ENCODE data around the gene IGFL2. TPM values are rescaled to one million over a fixed set of nuclear protein-coding genes. Genes with fewer than 3 reads are reported as not detected.
"Not testable (repeated sequence)": the region's sequence is repeated elsewhere in the genome, so short reads cannot be mapped to it uniquely, and the experiment has no call there.

The IGFL2 gene
- total and polyA plus RNA-seq, 4 donors, result 0.36 TPM; not detected in 3

DNA sequence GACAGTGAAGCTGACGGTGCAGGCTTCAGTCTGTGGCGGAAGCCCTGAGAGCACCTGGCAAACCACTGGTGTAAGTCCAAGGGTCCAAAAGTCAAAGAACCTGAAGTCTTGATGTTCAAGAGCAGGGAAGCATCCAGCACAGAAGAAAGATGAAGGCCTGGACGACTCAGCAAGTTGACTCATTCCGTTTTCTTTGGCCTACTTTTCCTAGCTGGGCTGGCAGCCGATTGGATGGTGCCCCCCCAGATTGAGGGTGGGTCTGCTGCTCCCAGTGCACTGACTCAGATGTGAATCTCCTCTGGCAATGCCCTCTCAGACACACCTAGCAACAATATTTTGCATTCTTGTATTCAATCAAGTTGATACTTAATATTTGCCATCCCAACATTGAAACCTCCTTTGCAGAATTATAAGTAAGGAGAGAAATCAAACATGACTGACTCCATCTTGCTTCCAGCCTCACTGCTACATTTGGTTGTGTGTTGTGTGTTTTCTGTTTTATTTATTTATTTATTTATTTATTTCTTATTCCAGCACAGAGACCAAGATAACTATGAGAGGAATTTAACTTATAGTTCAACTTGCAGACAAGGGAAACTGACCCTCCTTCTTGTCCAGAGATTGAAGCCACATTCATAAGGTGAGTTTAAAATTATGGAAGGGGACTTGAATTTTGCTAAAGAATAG, 32.8 kb downstream of the IGFL2 start:
- Histone ChIP-seq H3K4me1 (ENCODE audit: control insufficient read depth in 1 of 2, insufficient read depth in 2 of 2, low read length in 2 of 2) (no peaks in the 10 kb centered on the region), H3K27ac (ENCODE audit: low read depth in 1 of 2, low read length in 2 of 2) (no peak overlapping the region), H3K27me3 (ENCODE audit: control insufficient read depth in 1 of 2, insufficient read depth in 2 of 2, low read length in 1 of 2) (no peaks in the 10 kb centered on the region), H3K9me3 (ENCODE audit: control insufficient read depth, low read length) (no peaks in the 10 kb centered on the region), H3K36me3 (ENCODE audit: control insufficient read depth in 1 of 2, insufficient read depth in 2 of 2, low read length in 1 of 2) (no peaks in the 10 kb centered on the region), H3K4me3 (ENCODE audit: low read length in 2 of 2) (no peak overlapping the region)
- 39 to 44% methylated on average over 5 of the region's 5 CpGs for WGBS, 2 donors
- DNase-seq (no peak), ATAC-seq (ENCODE audit: low FRiP score) (no peak)
- intact Hi-C loops (cut with DNase I), result no loop called here

DNA sequence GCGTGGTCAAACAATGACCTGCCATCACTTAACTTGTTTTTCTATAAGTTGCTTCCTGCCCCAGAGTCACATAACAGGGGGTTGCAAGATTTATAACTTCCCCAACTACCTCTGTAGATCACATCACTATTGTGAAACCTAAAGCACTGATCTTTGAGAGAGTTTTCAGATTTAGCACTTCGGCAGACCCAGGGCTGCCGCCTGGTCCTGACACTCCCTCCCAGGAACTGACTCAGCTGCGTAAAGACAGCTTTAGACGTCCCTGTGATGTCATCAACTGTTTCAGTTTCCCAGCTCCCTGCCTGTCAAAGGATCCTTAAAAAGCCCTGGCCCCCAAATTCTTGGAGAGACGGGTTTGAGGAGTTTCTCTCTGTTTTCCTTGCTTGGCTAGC, 33.3 kb downstream of the IGFL2 start:
- no peaks in the 10 kb centered on the region for H3K27me3 ChIP-seq (ENCODE audit: control insufficient read depth in 1 of 2, insufficient read depth in 2 of 2, low read length in 1 of 2)
- WGBS, 2 donors, result 34 to 36% methylated on average over 6 of the region's 6 CpGs
- H3K4me3 ChIP-seq (ENCODE audit: low read length in 2 of 2), result no peak overlapping the region
- DNase-seq, result no peak
- no peaks in the 10 kb centered on the region for H3K9me3 ChIP-seq (ENCODE audit: control insufficient read depth, low read length)
- no peaks in the 10 kb centered on the region for H3K4me1 ChIP-seq (ENCODE audit: control insufficient read depth in 1 of 2, insufficient read depth in 2 of 2, low read length in 2 of 2)
- ATAC-seq (ENCODE audit: low FRiP score), result no peak
- no peaks in the 10 kb centered on the region for H3K36me3 ChIP-seq (ENCODE audit: control insufficient read depth in 1 of 2, insufficient read depth in 2 of 2, low read length in 1 of 2)
- H3K27ac ChIP-seq (ENCODE audit: low read depth in 1 of 2, low read length in 2 of 2), result no peak overlapping the region
- intact Hi-C loops (cut with DNase I), result no loop called here

DNA sequence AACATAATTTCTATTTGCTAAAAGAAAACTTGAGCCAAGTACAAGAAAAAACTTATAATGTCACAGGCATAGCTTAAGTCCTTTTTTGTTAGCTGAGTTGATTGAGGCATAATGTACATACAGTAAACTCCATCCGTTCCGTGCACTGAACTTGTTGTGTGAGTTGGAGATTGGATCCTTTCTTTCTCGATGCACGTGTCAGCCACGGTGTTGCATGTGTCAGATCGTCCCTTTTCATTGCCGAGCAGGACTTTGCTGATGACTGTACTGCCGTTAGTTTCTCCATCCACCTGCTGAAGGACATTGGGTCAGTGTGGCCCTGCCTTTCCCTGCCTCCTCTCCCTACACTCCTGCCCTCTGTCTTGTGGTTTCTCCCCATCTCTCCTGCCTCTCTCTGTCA, 34.4 kb downstream of the IGFL2 start:
- Histone ChIP-seq H3K4me1 (ENCODE audit: control insufficient read depth in 1 of 2, insufficient read depth in 2 of 2, low read length in 2 of 2) (no peaks in the 10 kb centered on the region), H3K36me3 (ENCODE audit: control insufficient read depth in 1 of 2, insufficient read depth in 2 of 2, low read length in 1 of 2) (no peaks in the 10 kb centered on the region), H3K9me3 (ENCODE audit: control insufficient read depth, low read length) (no peaks in the 10 kb centered on the region), H3K27ac (ENCODE audit: low read depth in 1 of 2, low read length in 2 of 2) (no peak overlapping the region), H3K27me3 (ENCODE audit: control insufficient read depth in 1 of 2, insufficient read depth in 2 of 2, low read length in 1 of 2) (no peaks in the 10 kb centered on the region), H3K4me3 (ENCODE audit: low read length in 2 of 2) (no peak overlapping the region)
- intact Hi-C loops (cut with DNase I), result no loop called here
- no peak for ATAC-seq (ENCODE audit: low FRiP score)
- no peak for DNase-seq
- WGBS, 2 donors, result 84 to 87% methylated on average over 8 of the region's 8 CpGs

DNA sequence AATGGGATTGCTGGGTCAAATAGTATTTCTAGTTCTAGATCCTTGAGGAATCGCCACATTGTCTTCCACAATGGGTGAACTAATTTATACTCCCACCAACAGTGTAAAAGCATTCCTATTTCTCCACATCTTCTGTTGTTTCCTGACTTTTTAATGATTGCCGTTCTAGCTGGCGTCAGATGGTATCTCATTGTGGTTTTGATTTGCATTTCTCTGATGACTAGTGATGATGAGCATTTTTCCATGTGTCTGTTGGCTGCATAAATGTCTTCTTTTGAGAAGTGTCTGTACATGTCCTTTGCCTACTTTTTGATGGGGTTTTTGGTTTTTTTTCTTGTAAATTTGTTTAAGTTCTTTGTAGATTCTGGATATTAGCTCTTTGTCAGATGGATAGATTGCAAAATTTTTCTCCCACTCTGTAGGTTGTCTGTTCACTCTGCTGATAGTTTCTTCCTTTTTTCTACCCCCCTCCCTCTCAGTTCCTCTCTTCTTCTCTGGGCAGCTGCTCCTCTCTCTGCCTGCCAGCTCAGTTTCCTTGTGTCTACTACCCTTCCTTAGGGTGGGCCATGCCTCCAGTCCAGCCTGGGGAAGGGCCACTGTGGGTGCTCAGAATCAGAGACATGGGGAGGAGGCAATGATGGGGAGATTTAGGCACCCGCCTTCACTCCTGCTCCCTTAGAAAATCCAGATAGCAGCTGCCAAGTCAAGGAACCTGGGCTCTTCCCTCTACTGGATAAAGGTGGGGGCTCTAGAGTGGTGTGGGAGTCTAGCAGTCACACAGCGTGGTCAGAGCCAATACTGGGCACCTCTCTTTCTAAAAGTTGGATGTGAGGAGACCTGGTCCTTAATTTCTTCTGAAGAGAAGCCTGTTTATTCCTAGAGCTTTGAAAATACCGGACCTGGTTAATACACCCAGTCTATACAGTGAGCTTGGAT, 37.0 kb downstream of the IGFL2 start:
- H3K9me3 ChIP-seq (ENCODE audit: control insufficient read depth, low read length); ATAC-seq (ENCODE audit: low FRiP score); H3K4me3 ChIP-seq (ENCODE audit: low read length in 2 of 2); DNase-seq; H3K36me3 ChIP-seq (ENCODE audit: control insufficient read depth in 1 of 2, insufficient read depth in 2 of 2, low read length in 1 of 2); H3K27ac ChIP-seq (ENCODE audit: low read depth in 1 of 2, low read length in 2 of 2); H3K4me1 ChIP-seq (ENCODE audit: control insufficient read depth in 1 of 2, insufficient read depth in 2 of 2, low read length in 2 of 2); H3K27me3 ChIP-seq (ENCODE audit: control insufficient read depth in 1 of 2, insufficient read depth in 2 of 2, low read length in 1 of 2): not testable (repeated sequence)
- WGBS, 2 donors, result 84 to 85% methylated on average over 6 of the region's 6 CpGs
- intact Hi-C loops (cut with DNase I), result loop anchor here in 1 of 2 donors (5.0 kb wide), 1 partner anchor 153 kb away; no protein-coding TSS in a partner anchor

DNA sequence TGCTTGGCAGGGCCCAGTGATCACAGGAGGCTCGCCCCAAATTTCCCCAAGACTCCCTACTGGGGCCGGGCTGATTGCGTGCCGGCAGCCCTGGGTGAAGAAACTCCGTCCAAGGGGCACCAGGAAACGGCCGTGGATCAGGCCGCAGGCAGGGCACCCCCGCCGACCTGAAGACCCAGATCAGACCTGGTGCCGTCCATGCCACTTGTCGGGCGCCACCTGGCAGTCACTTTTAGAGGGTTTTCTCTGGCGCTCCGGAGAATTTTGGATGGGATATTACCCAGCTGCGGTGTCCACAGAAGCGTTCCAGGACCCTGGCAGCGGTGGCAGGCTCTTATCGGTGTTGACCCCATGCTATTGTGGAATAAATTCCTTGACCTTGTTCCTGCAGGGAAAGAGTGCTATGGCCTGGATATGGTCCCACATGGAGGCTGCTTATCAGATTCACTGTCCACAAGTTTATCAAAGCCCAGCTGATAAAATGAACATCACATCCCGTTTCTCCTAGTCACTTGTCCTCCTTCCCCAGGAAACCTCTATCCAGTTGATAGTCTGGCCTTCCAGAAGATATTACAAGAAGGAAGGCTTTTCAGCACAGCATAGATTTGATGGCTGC, 38.2 kb downstream of the IGFL2 start:
- intact Hi-C loops (cut with DNase I), result loop anchor here in 1 of 2 donors (5.0 kb wide), 1 partner anchor 154 kb away; no protein-coding TSS in a partner anchor
- H3K4me3 ChIP-seq (ENCODE audit: low read length in 2 of 2), result no peak overlapping the region
- WGBS, 2 donors, result 77 to 86% methylated on average over 20 of the region's 20 CpGs
- H3K36me3 ChIP-seq (ENCODE audit: control insufficient read depth in 1 of 2, insufficient read depth in 2 of 2, low read length in 1 of 2), result no peaks in the 10 kb centered on the region
- DNase-seq (no peak), ATAC-seq (ENCODE audit: low FRiP score) (no peak)
- H3K4me1 ChIP-seq (ENCODE audit: control insufficient read depth in 1 of 2, insufficient read depth in 2 of 2, low read length in 2 of 2), result no peaks in the 10 kb centered on the region
- no peak overlapping the region for H3K27ac ChIP-seq (ENCODE audit: low read depth in 1 of 2, low read length in 2 of 2)
- no peaks in the 10 kb centered on the region for H3K27me3 ChIP-seq (ENCODE audit: control insufficient read depth in 1 of 2, insufficient read depth in 2 of 2, low read length in 1 of 2)
- no peaks in the 10 kb centered on the region for H3K9me3 ChIP-seq (ENCODE audit: control insufficient read depth, low read length)

DNA sequence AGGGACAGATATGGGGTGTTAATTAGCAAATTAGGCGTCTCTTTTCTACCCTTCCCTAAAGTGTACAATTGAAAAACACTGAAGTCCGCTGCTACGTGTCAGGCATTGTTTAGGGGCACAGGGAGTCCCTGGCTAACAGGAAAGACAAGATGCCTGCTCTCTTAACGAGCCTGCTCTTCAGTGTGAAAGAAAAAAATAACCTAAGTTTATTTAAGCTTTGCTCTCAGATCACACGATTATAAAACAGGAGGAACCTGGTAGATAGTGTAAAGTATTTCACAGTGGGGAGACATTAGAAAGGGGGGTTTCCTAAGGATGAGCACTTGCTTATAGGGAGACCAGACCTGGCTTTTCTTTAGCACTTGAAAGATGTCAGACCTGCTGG, 38.7 kb downstream of the IGFL2 start:
- no peak overlapping the region for H3K4me3 ChIP-seq (ENCODE audit: low read length in 2 of 2)
- no peak for DNase-seq
- H3K4me1 ChIP-seq (ENCODE audit: control insufficient read depth in 1 of 2, insufficient read depth in 2 of 2, low read length in 2 of 2), result no peaks in the 10 kb centered on the region
- no peak overlapping the region for H3K27ac ChIP-seq (ENCODE audit: low read depth in 1 of 2, low read length in 2 of 2)
- WGBS, 2 donors, result 46 to 50% methylated on average over 5 of the region's 5 CpGs
- intact Hi-C loops (cut with DNase I), result loop anchor here in 1 of 2 donors (5.0 kb wide), 1 partner anchor 154 kb away; no protein-coding TSS in a partner anchor
- H3K27me3 ChIP-seq (ENCODE audit: control insufficient read depth in 1 of 2, insufficient read depth in 2 of 2, low read length in 1 of 2), result no peaks in the 10 kb centered on the region
- H3K36me3 ChIP-seq (ENCODE audit: control insufficient read depth in 1 of 2, insufficient read depth in 2 of 2, low read length in 1 of 2), result no peaks in the 10 kb centered on the region
- ATAC-seq (ENCODE audit: low FRiP score), result no peak
- H3K9me3 ChIP-seq (ENCODE audit: control insufficient read depth, low read length), result no peaks in the 10 kb centered on the region

DNA sequence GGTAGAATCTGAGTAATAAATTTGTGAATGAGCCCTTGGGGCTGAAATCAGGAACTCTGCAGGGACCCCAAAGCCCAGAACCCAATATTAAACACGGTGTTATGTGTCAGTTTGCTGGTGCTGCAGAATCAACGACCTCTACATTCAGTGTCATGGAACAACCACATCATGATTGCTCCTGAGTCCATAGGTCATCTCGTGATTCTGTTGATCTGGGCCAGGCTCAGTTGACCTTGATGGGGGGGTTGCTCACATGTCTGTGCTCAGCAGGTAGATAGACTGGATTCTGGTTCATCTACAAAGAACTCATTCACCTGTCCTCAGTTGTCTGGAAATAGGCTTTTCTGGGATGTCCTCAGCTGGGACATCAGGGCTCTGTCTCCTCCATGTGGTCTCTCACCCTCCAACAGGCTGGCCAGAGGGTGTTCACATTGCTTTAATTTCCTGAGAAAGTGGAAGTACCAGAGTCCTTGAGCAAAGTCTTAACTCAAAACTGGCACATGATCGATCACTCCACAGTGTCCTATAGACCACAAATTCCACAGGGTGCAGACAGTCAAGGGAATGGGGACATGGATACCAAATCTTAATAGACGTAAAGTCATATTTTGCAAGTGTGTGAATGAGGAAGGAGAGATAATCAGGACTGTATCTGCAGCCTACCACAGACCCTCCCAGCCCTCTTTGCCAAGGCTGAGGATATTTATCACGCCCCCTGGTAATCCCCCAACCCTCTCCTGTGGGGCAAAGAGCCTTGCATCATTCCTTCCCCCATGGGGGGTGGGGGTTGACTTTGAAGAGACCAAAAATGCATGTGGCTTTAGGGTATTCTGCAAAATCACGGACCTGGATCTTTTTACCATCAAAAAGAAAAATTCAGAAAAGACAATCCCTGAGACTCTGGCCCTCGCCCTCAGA, 42.2 kb downstream of the IGFL2 start:
- Histone ChIP-seq H3K27me3 (ENCODE audit: control insufficient read depth in 1 of 2, insufficient read depth in 2 of 2, low read length in 1 of 2) (no peaks in the 10 kb centered on the region), H3K27ac (ENCODE audit: low read depth in 1 of 2, low read length in 2 of 2) (no peak overlapping the region), H3K4me1 (ENCODE audit: control insufficient read depth in 1 of 2, insufficient read depth in 2 of 2, low read length in 2 of 2) (no peaks in the 10 kb centered on the region), H3K36me3 (ENCODE audit: control insufficient read depth in 1 of 2, insufficient read depth in 2 of 2, low read length in 1 of 2) (no peaks in the 10 kb centered on the region), H3K9me3 (ENCODE audit: control insufficient read depth, low read length) (no peaks in the 10 kb centered on the region), H3K4me3 (ENCODE audit: low read length in 2 of 2) (no peak overlapping the region)
- 56% methylated on average over 8 of the region's 8 CpGs for WGBS, 2 donors
- DNase-seq, result no peak
- no peak for ATAC-seq (ENCODE audit: low FRiP score)
- intact Hi-C loops (cut with DNase I), result loop anchor here (2.0 to 5.0 kb wide), 2 partner anchors 107 to 158 kb away; no protein-coding TSS in a partner anchor

DNA sequence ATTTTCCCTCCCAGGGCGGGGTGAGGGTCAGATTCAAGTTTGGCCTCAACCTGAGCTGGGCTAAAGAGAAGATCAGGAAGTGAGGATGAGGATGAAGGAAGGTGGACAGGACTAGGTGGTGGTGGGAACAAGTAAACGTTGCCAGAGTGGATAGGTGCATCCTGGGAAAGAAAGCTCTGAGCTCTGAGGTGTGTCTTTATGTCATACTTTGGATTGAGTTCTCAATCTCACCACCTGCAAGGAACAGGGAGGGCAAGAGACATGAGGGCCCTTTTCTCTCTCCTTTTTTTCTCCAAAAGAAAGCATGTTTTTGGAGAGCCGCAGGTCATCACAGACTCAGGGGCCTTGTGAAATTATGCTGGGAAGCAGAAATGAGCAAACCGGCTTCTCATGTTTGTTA, 43.3 kb downstream of the IGFL2 start:
- Histone ChIP-seq H3K36me3 (ENCODE audit: control insufficient read depth in 1 of 2, insufficient read depth in 2 of 2, low read length in 1 of 2) (no peaks in the 10 kb centered on the region), H3K4me1 (ENCODE audit: control insufficient read depth in 1 of 2, insufficient read depth in 2 of 2, low read length in 2 of 2) (no peaks in the 10 kb centered on the region), H3K9me3 (ENCODE audit: control insufficient read depth, low read length) (no peaks in the 10 kb centered on the region), H3K27ac (ENCODE audit: low read depth in 1 of 2, low read length in 2 of 2) (no peak overlapping the region), H3K27me3 (ENCODE audit: control insufficient read depth in 1 of 2, insufficient read depth in 2 of 2, low read length in 1 of 2) (no peaks in the 10 kb centered on the region), H3K4me3 (ENCODE audit: low read length in 2 of 2) (no peak overlapping the region)
- intact Hi-C loops (cut with DNase I), result no loop called here
- WGBS, 2 donors, result 71% methylated on average over 4 of the region's 4 CpGs
- ATAC-seq (ENCODE audit: low FRiP score) (no peak), DNase-seq (no peak)
